HCT116 (cell line): ENCODE measurements around the gene KRT79. TPM values are rescaled to one million over a fixed set of nuclear protein-coding genes. Genes with fewer than 3 reads are reported as not detected.
A peak's percentile ranks its signal among the peaks of the same experiment; 100 is the strongest.

Experiments used
- ATAC-seq: fragments of 200-7000 bp; cut with Tn5 transposase; 2 replicates; pipeline ENCODE4 v1.9.1; 2020; ENCODE audit warnings: mild to moderate bottlenecking, moderate library complexity
- BruUV-seq: library from RNA; stranded (reverse); fragments of 400-500 nt; replicated peaks from 2 replicates; lab custom pipeline; 2021; lab: Mats Ljungman, UMichigan
- CTCF ChIA-PET: fragments of 300-600 bp; sonication (Branson Sonifier 250); formaldehyde crosslinking; loops from one replicate; lab custom pipeline; 2021; ENCODE audit warnings: antibody characterized with exemption; lab: Charles Lee
- POLR2A ChIA-PET: fragments of 300-600, 350-600 bp; sonication (Branson Sonifier 250); formaldehyde crosslinking; loops from one replicate; lab custom pipeline; 2021; ENCODE audit warnings: antibody characterized with exemption; lab: Charles Lee
- RAD21 ChIA-PET, 2 experiments: fragments of 300-600 bp; sonication (Branson Sonifier 250); formaldehyde crosslinking; loops; one replicate each; lab custom pipeline; 2023; ENCODE audit warnings: low total read pairs in 2 of 2; ENCODE audit not compliant: uncharacterized antibody in 2 of 2, unreplicated experiment in 2 of 2, low non-redundant PET in 1 of 2; lab: Charles Lee
- DNase-seq: peaks from one replicate; pipeline ENCODE4 v3.0.0-alpha.2; 2010; ENCODE audit warnings: low read depth, low spot score
- H2AFZ ChIP-seq: fragments of 200-600 bp; shearing (Covaris generic), sonication (generic); 2 replicates; pipeline ENCODE4 v1.6.1; 2017; ENCODE audit warnings: low read depth, mixed run types, mixed read lengths, antibody characterized with exemption, low read length; ENCODE audit not compliant: poor library complexity, severe bottlenecking
- H3K27ac ChIP-seq: 2 replicates; pipeline ENCODE4 v1.5.1; 2012; ENCODE audit warnings: low read depth, low read length
- H3K27me3 ChIP-seq: fragments of 200-600 bp; sonication (generic); 2 replicates; pipeline ENCODE4 v1.6.1; 2016; ENCODE audit warnings: mixed run types, low read length, mixed read lengths; ENCODE audit not compliant: insufficient read depth
- H3K36me3 ChIP-seq, 2 experiments: fragments of 200-500 bp in 1 of 2; fragments of 200-600 bp in 1 of 2; sonication (Bioruptor generic) in 1 of 2; sonication (generic) in 1 of 2; 2 replicates each; pipeline versions ENCODE4 v1.5.1 to v1.6.1; 2014 to 2016; ENCODE audit warnings: low read length in 2 of 2, inconsistent platforms in 1 of 2, mixed read lengths in 1 of 2, mixed run types in 1 of 2; ENCODE audit not compliant: insufficient read depth in 2 of 2, control insufficient read depth in 1 of 2
- H3K4me1 ChIP-seq, 2 experiments: fragments of 200-600 bp in 1 of 2; sonication (generic) in 1 of 2; 2 replicates each; pipeline versions ENCODE4 v1.5.1 to v1.6.1; 2012 to 2017; ENCODE audit warnings: low read length in 2 of 2, inconsistent platforms in 1 of 2, mild to moderate bottlenecking in 1 of 2, mixed read lengths in 1 of 2, mixed run types in 1 of 2, moderate library complexity in 1 of 2; ENCODE audit not compliant: insufficient read depth in 2 of 2, control insufficient read depth in 1 of 2
- H3K4me2 ChIP-seq: fragments of 200-600 bp; sonication (generic); 2 replicates; pipeline ENCODE4 v1.6.1; 2017; ENCODE audit warnings: mixed run types, low read length, mixed read lengths
- H3K4me3 ChIP-seq, 2 experiments: fragments of 200-600 bp in 1 of 2; sonication (generic) in 1 of 2; replicated peaks in 1 of 2; 2 replicates each; pipeline ENCODE4 v1.5.1; 2011 to 2016; ENCODE audit warnings: low read length in 2 of 2, control low read depth in 1 of 2, low read depth in 1 of 2, mild to moderate bottlenecking in 1 of 2, mixed read lengths in 1 of 2, mixed run types in 1 of 2
- H3K79me2 ChIP-seq: fragments of 200-600 bp; sonication (generic); 2 replicates; pipeline ENCODE4 v1.6.1; 2017; ENCODE audit warnings: mild to moderate bottlenecking, mixed run types, low read length, moderate library complexity, mixed read lengths; ENCODE audit not compliant: insufficient read depth
- H3K9ac ChIP-seq: fragments of 200-600 bp; sonication (generic); 2 replicates; pipeline ENCODE4 v1.6.1; 2016; ENCODE audit warnings: low read length, mixed read lengths
- H3K9me2 ChIP-seq: fragments of 200-600 bp; sonication (generic), shearing (Covaris generic); 2 replicates; pipeline ENCODE4 v1.6.1; 2017; ENCODE audit warnings: mixed run types, mild to moderate bottlenecking, moderate library complexity; ENCODE audit not compliant: insufficient read depth
- H3K9me3 ChIP-seq, 2 experiments: fragments of 200-500 bp in 1 of 2; fragments of 200-600 bp in 1 of 2; sonication (Bioruptor generic) in 1 of 2; sonication (generic) in 1 of 2; 2 replicates each; pipeline ENCODE4 v1.6.1; 2014 to 2017; ENCODE audit warnings: low read length in 2 of 2, mixed read lengths in 2 of 2, inconsistent platforms in 1 of 2, low read depth in 1 of 2, mild to moderate bottlenecking in 1 of 2, mixed run types in 1 of 2, moderate library complexity in 1 of 2; ENCODE audit not compliant: control insufficient read depth in 1 of 2, insufficient read depth in 1 of 2
- H4K20me1 ChIP-seq: fragments of 200-600 bp; sonication (generic), shearing (Covaris generic); 2 replicates; pipeline ENCODE4 v1.6.1; 2017; ENCODE audit warnings: mixed run types, mild to moderate bottlenecking, moderate library complexity; ENCODE audit not compliant: insufficient read depth
- CBX3 ChIP-seq: IDR thresholded peaks from 2 replicates; pipeline ENCODE4 v1.6.1; 2012; ENCODE audit warnings: low read depth
- CTCF ChIP-seq, 3 experiments: fragments of 200-600 bp in 1 of 3; sonication (generic) in 1 of 3; IDR thresholded peaks in 2 of 3; conservative IDR thresholded peaks in 1 of 3; 2 replicates each; pipeline ENCODE4 v1.5.1; 2012 to 2017; ENCODE audit warnings: low read depth in 2 of 3, low read length in 2 of 3, antibody characterized with exemption in 1 of 3, borderline replicate concordance in 1 of 3, control low read depth in 1 of 3, mild to moderate bottlenecking in 1 of 3, mixed read lengths in 1 of 3, mixed run types in 1 of 3, moderate library complexity in 1 of 3; ENCODE audit not compliant: insufficient read depth in 1 of 3
- ELF1 ChIP-seq: IDR thresholded peaks from 2 replicates; pipeline ENCODE4 v1.6.1; 2012; ENCODE audit warnings: low read depth, borderline replicate concordance
- FOSL1 ChIP-seq: IDR thresholded peaks from 2 replicates; pipeline ENCODE4 v1.6.1; 2012; ENCODE audit warnings: low read depth
- JUND ChIP-seq: IDR thresholded peaks from 2 replicates; pipeline ENCODE4 v1.6.1; 2012
- POLR2A ChIP-seq: IDR thresholded peaks from 2 replicates; pipeline ENCODE4 v1.7.0; 2011; ENCODE audit warnings: borderline replicate concordance; ENCODE audit not compliant: insufficient read depth, insufficient read length; ENCODE audit errors: extremely low read depth
- RAD21 ChIP-seq: IDR thresholded peaks from 2 replicates; pipeline ENCODE4 v1.6.1; 2012; ENCODE audit warnings: low read depth, mild to moderate bottlenecking
- REST ChIP-seq: IDR thresholded peaks from 2 replicates; pipeline ENCODE4 v1.6.1; 2012; ENCODE audit warnings: low read depth
- SP1 ChIP-seq: IDR thresholded peaks from 2 replicates; pipeline ENCODE4 v1.6.1; 2012; ENCODE audit warnings: low read depth
- TCF7L2 ChIP-seq: IDR thresholded peaks from 2 replicates; pipeline ENCODE4 v1.7.0; 2011; ENCODE audit warnings: borderline replicate concordance, inconsistent platforms; ENCODE audit not compliant: insufficient read depth, insufficient read length; ENCODE audit errors: extremely low read depth
- ZNF274 ChIP-seq: fragments of 200-500 bp; sonication (Bioruptor generic); IDR thresholded peaks from 2 replicates; pipeline ENCODE4 v1.6.1; 2014; ENCODE audit warnings: mild to moderate bottlenecking, low read depth, low read length, inconsistent platforms
- intact Hi-C: fragments of 100-400 bp; cut with micrococcal nuclease; formaldehyde crosslinking; loops from 2 replicates; pipeline ENCODE4 v1.10.0; 2022
- total RNA-seq: library from RNA; stranded (reverse); gene quantifications from one replicate; pipeline ENCODE4 v1.2.1, GENCODE V29; 2021; ENCODE audit not compliant: unreplicated experiment
- TF ChIP-seq, protein P1 (sequence below): IDR thresholded peaks from 2 replicates; pipeline ENCODE4 v1.6.1; 2011; ENCODE audit warnings: mild to moderate bottlenecking, low read length, moderate library complexity; ENCODE audit not compliant: insufficient replicate concordance; ENCODE audit errors: extremely low read depth
- TF ChIP-seq, protein P2 (sequence below): IDR thresholded peaks from 2 replicates; pipeline ENCODE4 v1.6.1; 2012

The KRT79 gene
- total RNA-seq, 1 experiment from 2014 or later = not detected

DNA sequence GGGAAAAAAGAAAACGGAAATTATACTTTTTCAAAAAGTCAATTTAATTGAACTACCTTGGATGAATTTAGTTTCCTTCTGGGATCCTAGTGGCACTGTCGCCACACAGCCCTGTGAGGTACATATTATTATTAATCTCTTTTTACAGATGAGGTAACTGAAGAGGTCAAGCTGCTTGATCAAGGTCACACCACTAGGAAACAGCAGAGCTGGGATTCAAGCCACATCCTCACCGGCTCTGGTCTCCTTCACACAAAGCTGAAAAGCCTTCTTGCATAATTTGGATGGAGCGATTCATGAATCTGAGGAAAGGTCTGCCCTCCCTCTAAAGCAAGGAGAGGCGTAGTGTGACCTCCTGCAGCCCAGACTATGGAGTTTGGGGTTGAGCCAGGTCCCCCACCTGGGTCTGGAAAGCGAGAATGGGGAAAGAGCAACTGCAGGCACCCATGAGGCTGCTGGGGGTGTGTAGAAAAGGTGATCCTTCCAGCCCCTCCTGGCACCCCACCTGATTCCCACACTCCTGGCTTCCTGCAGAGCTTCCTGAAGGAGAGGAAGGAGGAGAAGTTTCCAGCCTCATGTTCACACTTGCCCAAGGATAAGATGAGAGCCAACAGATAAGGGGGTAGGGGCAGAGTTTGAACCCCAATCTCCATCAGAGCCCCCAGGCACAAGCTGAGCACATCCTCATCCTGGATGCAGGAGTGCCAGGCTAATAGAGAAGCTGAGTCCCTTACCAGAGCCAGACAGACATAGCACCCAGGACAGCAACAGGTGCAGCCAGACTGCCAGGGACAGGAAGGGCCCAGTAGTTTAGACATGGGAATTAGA lies 3.9 kb upstream of the KRT79 start:
- no peak for TF ChIP-seq ZNF274
- TF ChIP-seq SP1 = no peak
- no peak for TF ChIP-seq ELF1
- TF ChIP-seq JUND = no peak
- TF ChIP-seq, protein P1, sequence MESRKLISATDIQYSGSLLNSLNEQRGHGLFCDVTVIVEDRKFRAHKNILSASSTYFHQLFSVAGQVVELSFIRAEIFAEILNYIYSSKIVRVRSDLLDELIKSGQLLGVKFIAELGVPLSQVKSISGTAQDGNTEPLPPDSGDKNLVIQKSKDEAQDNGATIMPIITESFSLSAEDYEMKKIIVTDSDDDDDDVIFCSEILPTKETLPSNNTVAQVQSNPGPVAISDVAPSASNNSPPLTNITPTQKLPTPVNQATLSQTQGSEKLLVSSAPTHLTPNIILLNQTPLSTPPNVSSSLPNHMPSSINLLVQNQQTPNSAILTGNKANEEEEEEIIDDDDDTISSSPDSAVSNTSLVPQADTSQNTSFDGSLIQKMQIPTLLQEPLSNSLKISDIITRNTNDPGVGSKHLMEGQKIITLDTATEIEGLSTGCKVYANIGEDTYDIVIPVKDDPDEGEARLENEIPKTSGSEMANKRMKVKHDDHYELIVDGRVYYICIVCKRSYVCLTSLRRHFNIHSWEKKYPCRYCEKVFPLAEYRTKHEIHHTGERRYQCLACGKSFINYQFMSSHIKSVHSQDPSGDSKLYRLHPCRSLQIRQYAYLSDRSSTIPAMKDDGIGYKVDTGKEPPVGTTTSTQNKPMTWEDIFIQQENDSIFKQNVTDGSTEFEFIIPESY = no peak
- no peak for TF ChIP-seq CBX3
- no peak for TF ChIP-seq POLR2A
- TF ChIP-seq TCF7L2 = no peak
- TF ChIP-seq CTCF (IDR thresholded peaks at IDR 0.05 in 2 of 3, conservative IDR thresholded peaks at IDR 0.05 in 1 of 3; ENCODE audit: borderline replicate concordance in 1 of 3, insufficient read depth in 1 of 3, low read depth in 2 of 3, low read length in 2 of 3) = no peak
- TF ChIP-seq, protein P2, sequence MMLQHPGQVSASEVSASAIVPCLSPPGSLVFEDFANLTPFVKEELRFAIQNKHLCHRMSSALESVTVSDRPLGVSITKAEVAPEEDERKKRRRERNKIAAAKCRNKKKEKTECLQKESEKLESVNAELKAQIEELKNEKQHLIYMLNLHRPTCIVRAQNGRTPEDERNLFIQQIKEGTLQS = no peak
- no peak for TF ChIP-seq FOSL1
- TF ChIP-seq REST = no peak
- TF ChIP-seq RAD21 = no peak
- H3K9ac ChIP-seq = no peak overlapping the region
- intact Hi-C loops = no loop called here
- no peak for DNase-seq
- H3K36me3 ChIP-seq = no peaks in the 10 kb centered on the region
- no peaks in the 10 kb centered on the region for H3K79me2 ChIP-seq
- H2AFZ ChIP-seq = no peak overlapping the region
- POLR2A ChIA-PET = no interaction called here
- H3K27me3 ChIP-seq = peaks cover 10% of the 10 kb centered on the region; the same call in 1 of the 2 replicates
- peaks cover 0 to 18% of the 10 kb centered on the region in 2 experiments; a peak in 2 of 4 replicates for H3K4me1 ChIP-seq
- H3K4me3 ChIP-seq = no peak overlapping the region
- CTCF ChIA-PET = interaction anchor here (1.0 kb wide), 1 partner anchor 695 kb away, joined by 3 read pairs; no protein-coding TSS in a partner anchor
- H3K9me2 ChIP-seq = no peaks in the 10 kb centered on the region
- RAD21 ChIA-PET = no interaction called here
- BruUV-seq = no TSS peak
- H3K27ac ChIP-seq = no peak overlapping the region
- no peaks in the 10 kb centered on the region for H3K9me3 ChIP-seq
- no peaks in the 10 kb centered on the region for H4K20me1 ChIP-seq
- ATAC-seq = no peak
- H3K4me2 ChIP-seq = peak overlapping the region; percentile 3; the same call in 1 of the 2 replicates
